HG03439 (cell line): ENCODE results near the gene TMEM82.

Source experiments
- ATAC-seq: cut with Tn5 transposase; IDR thresholded peaks from one replicate; pipeline ENCODE4 v1.9.1; 2021; ENCODE audit warnings: mild to moderate bottlenecking, moderate library complexity; ENCODE audit not compliant: unreplicated experiment

Gene TMEM82

DNA sequence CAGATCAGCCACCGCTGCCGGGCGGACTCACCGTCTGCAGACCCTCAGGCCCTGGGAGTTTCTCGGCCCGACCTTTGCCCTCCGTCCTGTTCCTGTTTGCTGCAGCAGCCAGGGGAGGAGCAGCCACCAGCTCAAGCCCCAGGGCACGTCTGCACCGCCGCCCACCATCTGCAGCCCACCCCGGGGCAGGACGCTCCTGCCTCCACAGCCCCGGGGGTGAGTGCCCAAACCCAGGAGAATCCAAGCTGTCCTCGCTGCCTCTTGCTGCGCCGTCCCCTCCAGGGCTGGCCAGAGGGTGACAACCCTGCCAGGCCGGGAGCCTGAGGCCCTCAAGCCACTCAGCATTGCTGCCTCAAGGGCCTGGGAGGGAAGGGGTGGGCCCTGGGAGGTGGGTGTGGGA is 7.4 kb upstream of the TMEM82 start:
- no peak for ATAC-seq

DNA sequence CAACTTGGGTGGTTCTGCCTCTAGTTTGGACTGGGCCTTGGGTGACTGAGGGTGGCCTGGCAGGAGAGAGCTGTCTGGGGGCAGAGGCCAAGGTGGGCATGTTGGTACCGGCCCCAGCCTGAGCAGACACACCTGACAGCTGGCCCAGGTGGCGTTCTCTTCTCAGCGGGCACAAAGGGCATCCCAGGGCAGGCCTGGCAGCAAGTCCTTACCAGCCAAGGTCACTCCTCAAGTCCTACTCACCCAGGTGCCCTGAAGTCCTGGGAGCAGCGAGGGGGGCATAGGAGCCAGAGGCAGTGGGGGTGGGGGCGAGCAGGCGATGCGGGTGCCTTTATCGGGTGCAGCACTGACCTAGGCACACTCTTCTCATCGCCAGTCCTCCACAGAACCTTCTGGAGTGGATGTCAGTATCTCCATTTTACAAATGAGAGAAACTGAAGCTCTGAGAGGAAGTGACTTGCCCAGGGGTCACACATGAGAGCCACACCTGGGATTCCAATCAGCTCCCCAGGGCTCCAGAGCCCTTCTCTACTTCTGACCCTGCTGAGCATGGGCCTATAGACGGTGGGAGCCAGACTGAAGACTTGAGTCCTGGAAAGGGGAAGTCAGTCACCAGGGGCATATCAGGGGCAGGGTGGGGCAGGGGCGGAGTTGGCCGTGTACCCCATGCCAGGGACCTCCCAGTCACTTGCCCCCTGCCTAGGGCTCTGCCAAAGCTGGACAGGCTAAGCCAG is 6.8 kb upstream of the TMEM82 start:
- no peak for ATAC-seq

DNA sequence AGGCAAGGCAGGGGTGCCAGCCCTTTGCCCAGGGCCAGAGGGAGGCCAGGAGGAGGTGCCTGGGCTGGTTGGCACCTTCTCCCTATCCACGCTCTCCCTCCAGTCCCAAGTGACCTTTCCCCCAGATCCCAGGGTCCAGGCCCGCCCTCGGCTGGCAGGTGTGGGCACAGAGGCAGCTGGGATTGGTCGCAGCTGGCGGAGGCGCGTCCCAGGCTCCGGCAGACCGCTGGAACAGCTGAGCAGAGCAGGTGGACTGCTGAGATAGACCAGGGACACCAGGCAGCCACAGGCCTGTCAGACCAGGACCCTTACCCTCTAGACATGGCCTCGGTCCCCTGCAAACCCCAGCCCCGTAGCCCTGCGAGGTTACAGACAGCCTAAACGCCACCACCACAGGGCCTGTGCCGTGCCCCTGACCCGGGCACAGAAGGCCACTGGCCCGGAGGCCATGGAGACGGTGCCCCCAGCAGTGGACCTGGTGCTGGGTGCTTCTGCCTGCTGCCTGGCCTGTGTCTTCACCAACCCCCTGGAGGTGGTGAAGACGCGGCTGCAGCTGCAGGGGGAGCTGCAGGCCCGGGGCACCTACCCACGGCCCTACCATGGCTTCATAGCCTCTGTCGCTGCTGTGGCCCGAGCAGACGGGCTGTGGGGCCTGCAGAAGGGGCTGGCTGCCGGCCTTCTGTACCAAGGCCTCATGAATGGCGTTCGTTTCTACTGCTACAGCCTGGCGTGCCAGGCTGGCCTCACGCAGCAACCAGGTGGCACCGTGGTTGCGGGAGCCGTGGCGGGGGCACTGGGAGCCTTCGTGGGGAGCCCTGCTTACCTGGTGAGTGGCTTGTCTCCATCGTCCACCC is 6.0 kb upstream of the TMEM82 start, which contains the start of gene SLC25A34:
Gene SLC25A34, plus strand, starts transcription at position 221 of the 854 bp plus-strand sequence. Its CDS starts 228 bp downstream, at position 449.
- ATAC-seq: no peak

GRCh38 chr1:15736892-15737261 is 5.4 kb upstream of the TMEM82 start:
- no peak for ATAC-seq

GRCh38 chr1:15737324-15738319 is 4.7 kb upstream of the TMEM82 start:
- ATAC-seq: no peak

DNA sequence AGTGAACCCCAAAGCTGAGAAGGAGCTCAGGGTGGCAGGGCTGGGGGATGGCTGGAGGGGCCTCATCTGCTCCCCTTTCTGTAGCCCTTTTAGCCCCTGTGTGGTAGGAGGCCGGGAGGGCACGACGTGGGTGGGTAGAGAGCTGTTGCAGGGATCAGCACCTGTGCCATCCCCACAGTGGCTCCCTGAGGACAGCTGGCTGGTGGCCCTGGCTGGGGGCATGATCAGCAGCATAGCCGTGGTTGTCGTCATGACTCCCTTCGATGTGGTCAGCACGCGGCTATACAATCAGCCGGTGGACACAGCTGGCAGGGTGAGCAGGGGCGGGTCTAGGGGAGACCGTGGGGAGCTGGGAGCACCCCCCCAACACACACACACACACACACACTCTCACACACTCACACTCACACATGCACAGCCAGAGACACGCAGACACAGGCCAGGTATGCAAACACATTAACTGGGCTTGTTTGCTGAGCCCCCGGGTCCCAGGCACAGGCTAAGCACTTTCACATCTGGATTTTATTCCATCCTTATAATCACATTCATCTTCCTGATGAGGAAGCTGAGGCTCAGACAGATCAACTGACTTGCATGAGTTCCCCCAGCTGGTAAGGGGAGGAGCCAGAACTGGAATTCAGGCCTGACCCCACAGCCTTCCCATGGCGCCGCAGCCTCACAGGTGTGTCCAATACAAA is 3.7 kb upstream of the TMEM82 start:
- ATAC-seq: no peak

DNA sequence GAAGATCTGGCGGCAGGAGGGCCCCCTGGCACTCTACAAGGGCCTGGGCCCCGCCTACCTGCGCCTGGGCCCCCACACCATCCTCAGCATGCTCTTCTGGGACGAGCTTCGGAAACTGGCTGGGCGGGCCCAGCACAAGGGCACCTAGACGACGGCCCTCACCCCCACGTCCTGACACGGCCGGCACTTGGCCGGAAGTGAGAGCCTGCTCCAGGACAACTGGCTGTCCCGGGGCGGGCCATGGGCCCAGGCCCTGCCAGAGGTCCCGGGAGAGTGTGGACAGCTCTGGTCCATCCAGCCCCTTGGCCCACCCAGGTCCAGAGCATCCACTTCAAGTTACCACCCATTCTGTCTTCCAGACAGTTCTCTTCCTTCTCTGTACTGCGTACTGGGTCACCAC is 3.0 kb upstream of the TMEM82 start:
- no peak for ATAC-seq

- no peak for ATAC-seq
Observed at GRCh38 chr1:15739745-15740144, 2.6 kb upstream of the TMEM82 start.

DNA sequence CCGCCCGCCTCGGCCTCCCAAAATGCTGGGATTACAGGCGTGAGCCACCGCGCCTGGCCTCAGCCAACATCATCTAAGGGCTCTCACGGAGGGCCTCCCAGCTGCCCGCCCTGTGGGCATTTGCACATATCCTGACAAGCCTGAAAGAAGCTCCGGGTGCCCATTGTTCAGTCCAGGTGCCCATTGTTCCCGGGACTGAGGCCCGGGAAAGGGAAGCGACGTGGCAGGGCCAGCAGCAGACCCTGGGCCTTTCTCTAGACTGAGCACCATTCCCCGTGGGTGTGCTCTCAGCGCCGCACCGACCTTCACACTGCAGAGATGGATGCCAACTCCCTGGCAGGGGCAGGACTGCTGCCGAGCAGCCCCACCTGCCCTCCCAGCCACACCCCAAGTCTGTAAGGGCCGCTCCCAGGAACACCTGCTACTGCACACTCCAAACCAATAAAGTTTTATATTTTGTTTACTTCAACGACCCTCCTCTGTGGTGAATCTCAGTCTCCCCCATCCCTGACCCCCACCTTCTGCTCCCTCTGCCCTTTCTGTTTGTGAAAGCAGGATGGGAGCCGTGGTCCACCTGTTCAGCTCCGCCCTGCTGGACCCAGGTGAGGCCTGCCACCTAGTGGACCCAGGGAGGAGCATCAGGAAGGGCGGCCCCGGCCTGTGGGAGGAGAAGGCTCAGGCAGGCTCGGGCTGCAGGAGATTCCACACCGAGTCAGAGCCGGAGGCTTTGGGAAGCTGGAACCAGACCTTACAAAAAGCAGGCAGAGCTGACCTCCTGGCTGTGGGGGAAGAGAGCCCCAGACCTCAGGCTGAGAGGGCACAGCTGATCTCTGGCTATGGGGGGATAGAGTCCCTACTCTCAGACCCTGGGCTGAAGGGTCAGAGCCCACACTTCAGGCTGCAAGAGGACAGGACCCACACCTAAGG is 1.1 kb upstream of the TMEM82 start:
- no peak for ATAC-seq

DNA sequence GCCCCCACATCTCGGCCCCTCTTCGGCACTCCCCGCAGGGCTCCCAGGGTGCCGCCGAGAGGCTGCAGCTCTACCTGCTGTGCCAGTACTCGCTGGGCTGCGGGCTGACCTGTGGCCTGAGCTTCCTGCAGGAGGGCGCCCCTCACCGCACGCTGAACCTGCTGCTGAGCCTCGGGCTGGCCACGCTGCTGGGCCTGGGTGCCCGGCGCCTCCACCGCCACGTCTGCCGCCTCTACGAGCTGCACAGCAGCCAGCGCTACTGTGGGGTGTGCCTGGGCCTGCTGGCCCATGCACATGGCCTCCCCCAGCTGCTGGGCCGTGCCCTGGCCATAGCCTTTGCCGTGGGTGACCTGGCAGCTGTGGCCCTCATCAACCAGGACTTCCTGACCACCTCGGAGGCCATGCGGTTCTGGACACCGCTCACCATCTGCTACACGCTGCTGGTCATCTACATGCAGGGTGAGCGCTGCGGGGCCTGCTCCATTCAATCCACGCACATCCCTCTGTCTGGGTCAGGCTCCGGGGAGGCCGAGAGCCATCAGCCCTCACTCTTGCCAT is 1.9 kb downstream of the TMEM82 start:
- no peak for ATAC-seq

DNA sequence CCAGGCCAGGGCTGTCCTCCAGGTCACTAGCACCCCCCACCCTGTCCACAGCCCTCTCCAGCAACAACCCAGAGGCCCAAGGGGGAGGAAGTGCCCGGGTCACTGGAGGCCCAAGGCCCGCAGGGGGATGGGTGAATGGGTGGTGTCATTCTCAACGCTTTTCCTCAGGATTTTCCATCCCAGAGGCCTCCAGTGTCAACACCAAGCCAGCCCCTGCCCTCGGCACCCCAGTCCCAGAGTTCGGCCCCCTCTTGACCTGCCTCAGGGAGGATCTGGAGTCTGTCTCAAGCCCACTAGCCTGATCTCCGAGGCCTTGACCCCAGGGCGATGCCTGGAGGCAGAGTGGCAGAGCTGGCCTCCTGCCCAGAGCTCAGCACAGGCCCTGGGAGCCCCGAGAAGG is 5.1 kb downstream of the TMEM82 start:
- ATAC-seq: no peak

- ATAC-seq: no peak
Observed at GRCh38 chr1:15748264-15748663, 6.0 kb downstream of the TMEM82 start.

DNA sequence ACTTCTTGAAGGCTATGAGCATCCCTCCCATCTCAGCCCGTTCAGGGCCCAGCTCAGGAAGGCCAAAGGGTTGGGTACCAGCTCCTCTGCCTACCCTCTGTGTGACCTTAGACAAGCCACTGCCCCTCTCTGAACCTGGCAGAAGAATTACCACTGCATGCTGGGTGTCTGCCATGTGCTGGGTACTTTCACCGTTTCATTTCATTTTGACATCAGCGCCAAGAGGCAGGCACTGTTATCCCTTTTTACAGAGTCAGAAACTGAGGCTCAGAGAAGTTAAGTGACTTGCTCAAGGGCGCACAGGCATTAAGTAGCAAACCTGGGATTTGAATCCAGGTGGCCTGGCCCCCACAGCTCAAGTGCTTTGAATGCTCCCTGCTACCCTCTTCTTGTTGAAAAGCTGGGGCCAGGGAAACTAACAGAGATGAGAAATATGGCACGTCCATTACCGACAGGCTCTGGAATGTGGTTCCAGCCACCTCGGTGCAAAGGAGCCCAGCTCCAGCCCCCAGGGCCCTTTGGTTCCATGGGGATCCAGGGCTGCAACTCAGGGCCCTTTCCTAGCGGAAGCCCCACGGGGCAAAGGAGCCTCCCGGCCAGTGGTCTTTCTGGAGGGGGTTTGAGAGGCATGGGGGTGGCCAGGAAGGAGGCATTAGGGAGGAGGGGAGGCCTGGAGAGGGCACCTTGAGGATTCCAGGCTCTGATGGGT is 6.5 kb downstream of the TMEM82 start:
- ATAC-seq: no peak

GRCh38 chr1:15749399-15750291 is 7.3 kb downstream of the TMEM82 start:
- ATAC-seq: no peak

- ATAC-seq: no peak
Observed at GRCh38 chr1:15750924-15751323, 8.6 kb downstream of the TMEM82 start.

DNA sequence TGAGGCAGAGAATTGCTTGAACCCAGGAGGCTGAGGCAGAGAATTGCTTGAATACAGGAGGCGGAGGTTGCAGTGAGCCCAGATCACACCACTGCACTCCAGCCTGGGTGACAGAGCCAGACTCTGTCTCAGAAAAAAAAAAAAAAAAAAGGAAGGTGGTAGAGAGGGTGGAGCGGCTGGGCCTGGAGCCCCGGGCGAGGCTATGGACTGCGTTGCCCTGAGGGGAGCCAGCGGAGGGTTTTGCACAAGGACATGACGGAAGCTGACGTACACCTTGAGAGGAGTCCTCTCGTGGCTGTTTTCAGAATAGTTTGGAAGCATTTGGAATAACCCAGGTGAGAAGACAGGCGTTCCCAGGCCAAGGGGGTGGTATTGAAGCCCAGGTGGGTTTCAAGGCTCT is 9.4 kb downstream of the TMEM82 start:
- no peak for ATAC-seq

GRCh38 chr1:15753776-15754175 is 11.5 kb downstream of the TMEM82 start:
- ATAC-seq: no peak
